Thoracic aorta (tissue), 2 donors: ENCODE data around the gene STK36. TPM values are rescaled to one million over a fixed set of nuclear protein-coding genes. Genes with fewer than 3 reads are reported as not detected.
A peak's percentile ranks its signal among the peaks of the same experiment; 100 is the strongest.

Experiments used
- ATAC-seq: fragments of 150-250 bp; one replicate; pipeline ENCODE4 v1.8.0; 2017; ENCODE audit warnings: low read depth; ENCODE audit not compliant: insufficient number of reproducible peaks, low FRiP score
- DNase-seq: peaks from one replicate; pipeline ENCODE4 v3.0.0-alpha.2; 2020; ENCODE audit warnings: low spot score
- H3K27ac ChIP-seq, 2 donors: fragments of 200-600 bp; sonication (generic); 1 replicate in 1 of 2; 2 replicates in 1 of 2; pipeline ENCODE4 v1.5.1; 2016; ENCODE audit warnings: mild to moderate bottlenecking in 2 of 2, moderate library complexity in 2 of 2
- H3K27me3 ChIP-seq: fragments of 200-600 bp; sonication (generic); replicated peaks from 2 replicates; pipeline ENCODE4 v1.6.0; 2016; ENCODE audit warnings: mild to moderate bottlenecking; ENCODE audit not compliant: insufficient read depth
- H3K36me3 ChIP-seq: fragments of 200-600 bp; sonication (generic); one replicate; pipeline ENCODE4 v1.5.1; 2016
- H3K4me1 ChIP-seq, 2 donors: fragments of 200-600 bp; sonication (generic); 1 replicate in 1 of 2; 2 replicates in 1 of 2; pipeline versions ENCODE4 v1.5.1 to v1.6.0; 2016; ENCODE audit warnings: low read depth in 2 of 2, mild to moderate bottlenecking in 1 of 2; ENCODE audit not compliant: control insufficient read depth in 1 of 2
- H3K4me3 ChIP-seq: fragments of 200-600 bp; sonication (generic); 2 replicates; pipeline ENCODE4 v1.5.1; 2016; ENCODE audit warnings: mild to moderate bottlenecking
- H3K9me3 ChIP-seq: fragments of 200-600 bp; sonication (generic); 2 replicates; pipeline ENCODE4 v1.5.1; 2016
- CTCF ChIP-seq: fragments of 200-600 bp; sonication (generic); IDR thresholded peaks from one replicate; pipeline ENCODE4 v1.5.1; 2019; ENCODE audit warnings: antibody characterized with exemption
- total RNA-seq, 2 donors: library from RNA; depleted of rRNA; stranded (reverse); fragments of >200 nt; gene quantifications; one replicate each; pipeline versions ENCODE4 v1.1.0 to v1.2.3, GENCODE V29; 2016

The STK36 gene
- total RNA-seq, 2 donors from 2014 or later: 26.0 to 55.4 TPM

DNA sequence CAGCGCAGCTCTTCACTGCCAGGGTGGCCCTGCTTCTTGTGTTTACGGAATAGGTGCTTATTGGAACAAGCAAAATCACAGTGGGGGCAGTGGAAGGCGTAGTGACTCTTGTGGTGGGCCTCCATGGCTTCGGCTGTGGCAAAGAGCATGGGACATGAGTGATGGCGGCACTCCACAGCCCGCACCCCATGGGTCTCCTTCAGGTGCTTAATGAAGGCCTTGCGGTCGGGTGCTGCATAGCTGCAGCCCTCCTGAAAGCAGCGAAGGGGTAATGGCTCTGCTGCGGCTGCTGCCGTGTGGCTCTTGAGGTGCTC lies 23.1 kb upstream of the STK36 start:
- ATAC-seq (no peak), DNase-seq (no peak)
- no peaks in the 10 kb centered on the region for H3K27me3 ChIP-seq
- TF ChIP-seq CTCF: no peak
- no peak overlapping the region for H3K27ac ChIP-seq
- no peaks in the 10 kb centered on the region for H3K4me1 ChIP-seq
- H3K4me3 ChIP-seq: no peak overlapping the region
- no peaks in the 10 kb centered on the region for H3K9me3 ChIP-seq
- H3K36me3 ChIP-seq: peaks cover 75% of the 10 kb centered on the region

DNA sequence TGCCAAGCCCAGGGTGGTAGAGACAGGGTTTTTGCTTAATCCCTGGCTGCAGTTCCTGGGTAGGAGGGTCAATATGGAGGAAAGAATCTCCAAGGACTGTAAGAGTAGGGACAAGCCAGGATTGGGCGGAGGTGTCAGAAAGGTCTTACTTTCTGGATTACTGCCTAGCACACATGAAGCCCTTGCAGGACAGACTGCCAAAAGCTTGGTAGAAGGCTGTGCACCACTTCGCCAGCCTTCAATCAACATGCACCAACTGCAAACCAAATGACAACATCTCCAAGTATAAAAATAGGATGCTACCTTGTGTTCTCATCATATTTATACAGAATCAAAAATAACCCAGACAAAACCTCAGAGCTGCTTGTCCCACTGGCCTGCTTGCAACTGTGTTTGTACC lies 16.1 kb upstream of the STK36 start:
- H3K36me3 ChIP-seq: peaks cover 30% of the 10 kb centered on the region
- DNase-seq (no peak), ATAC-seq (no peak)
- no peak overlapping the region for H3K27ac ChIP-seq
- H3K4me1 ChIP-seq: peaks cover 3 to 19% of the 10 kb centered on the region in 2 donors
- no peak overlapping the region for H3K4me3 ChIP-seq
- H3K9me3 ChIP-seq: no peaks in the 10 kb centered on the region
- H3K27me3 ChIP-seq: no peaks in the 10 kb centered on the region
- no peak for TF ChIP-seq CTCF

- H3K4me1 ChIP-seq: peaks cover 3 to 19% of the 10 kb centered on the region in 2 donors
Observed at GRCh38 chr2:218658671-218659257, 13.1 kb upstream of the STK36 start.

DNA sequence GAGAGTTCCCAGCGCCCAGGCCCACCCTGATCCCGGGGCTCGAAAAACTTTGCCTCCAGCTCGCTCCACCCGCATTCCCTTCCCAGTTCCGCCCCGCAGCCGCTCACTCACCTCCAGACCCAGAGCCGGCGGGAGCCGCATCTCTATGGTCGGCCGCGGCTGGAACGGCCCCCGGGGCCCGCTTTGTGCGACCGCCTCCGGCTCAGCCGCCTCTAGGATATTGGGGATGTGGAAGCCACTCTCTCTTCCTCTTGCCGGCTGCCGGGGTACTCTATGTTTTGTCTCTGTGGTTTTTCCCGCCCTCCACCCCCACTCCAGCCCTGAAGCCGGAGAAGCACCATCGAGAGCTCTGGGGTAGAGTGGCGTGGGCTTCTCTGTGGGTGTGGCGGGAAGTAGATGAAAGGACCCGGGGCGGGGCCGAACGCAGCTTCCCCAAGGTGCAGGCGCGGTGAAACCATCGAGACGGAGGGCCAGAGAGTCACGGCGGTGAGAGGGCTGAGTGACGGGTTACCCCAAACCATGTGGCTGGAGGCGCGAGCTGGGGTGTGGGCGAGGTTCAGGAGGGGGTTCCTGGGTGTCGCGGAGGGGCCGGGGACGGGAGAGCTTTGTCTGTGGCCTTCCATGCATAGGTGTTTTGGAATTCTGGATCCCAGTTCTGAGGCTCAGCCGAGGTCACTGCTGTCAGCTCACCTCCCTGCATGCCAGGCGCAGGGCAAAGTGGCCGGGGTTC lies 12.5 kb upstream of the STK36 start, which contains the start of the genes BCS1L and ZNF142:
BCS1L (plus strand) TSS at position 426 of the 730 bp plus-strand sequence. CDS start 1,305 bp downstream, outside the sequence.
ZNF142 (minus strand) TSS at position 366 of the 730 bp plus-strand sequence. CDS start 3,194 bp downstream, outside the sequence.
- peak within 1 kb of the TSS; percentile 36 to 54 for H3K27ac ChIP-seq
- peaks cover 3 to 19% of the 10 kb centered on the region in 2 donors for H3K4me1 ChIP-seq
- ATAC-seq (peak; percentile 50), DNase-seq (peak; percentile 82)
- peak within 1 kb of the TSS; percentile 93 for H3K4me3 ChIP-seq
- H3K9me3 ChIP-seq: no peaks in the 10 kb centered on the region
- H3K36me3 ChIP-seq: peaks cover 30% of the 10 kb centered on the region
- no peak for TF ChIP-seq CTCF
- no peaks in the 10 kb centered on the region for H3K27me3 ChIP-seq

More at GRCh38 chr2:218658671-218659257, 13.1 kb upstream of the STK36 start:
- peaks cover 23% of the 10 kb centered on the region for H3K36me3 ChIP-seq
- TF ChIP-seq CTCF: no peak
- H3K27ac ChIP-seq: peak overlapping the region; percentile 36 to 54
- H3K9me3 ChIP-seq: no peaks in the 10 kb centered on the region
- ATAC-seq: no peak
- DNase-seq: no peak
- peak overlapping the region; percentile 93 for H3K4me3 ChIP-seq
- no peaks in the 10 kb centered on the region for H3K27me3 ChIP-seq

DNA sequence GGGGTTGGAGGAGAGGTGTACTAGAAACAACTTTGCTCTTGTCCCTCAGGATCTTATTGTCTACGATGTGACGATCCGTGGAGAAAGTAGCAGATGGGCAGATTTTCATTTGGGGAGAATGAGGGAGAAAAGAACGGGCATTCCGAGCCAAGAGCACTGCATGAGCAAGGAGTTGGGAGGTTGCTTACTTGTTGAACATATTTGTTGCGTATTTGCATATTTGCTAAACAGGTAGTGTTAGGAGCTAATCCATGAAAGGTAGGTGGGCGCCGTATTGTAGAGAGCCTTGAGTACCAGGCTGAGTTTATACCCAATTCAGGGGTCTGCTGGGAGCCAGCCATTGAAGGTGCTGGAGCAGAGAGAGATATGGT lies 11.9 kb upstream of the STK36 start:
- DNase-seq (no peak), ATAC-seq (no peak)
- no peaks in the 10 kb centered on the region for H3K9me3 ChIP-seq
- peak overlapping the region in 1 of 2 donors; percentile 54 for H3K27ac ChIP-seq
- H3K4me1 ChIP-seq: peaks cover 3 to 19% of the 10 kb centered on the region in 2 donors
- no peaks in the 10 kb centered on the region for H3K27me3 ChIP-seq
- H3K4me3 ChIP-seq: peak overlapping the region; percentile 93
- H3K36me3 ChIP-seq: peaks cover 31% of the 10 kb centered on the region
- TF ChIP-seq CTCF: no peak
